Measurements from ENCODE around the gene IL9.

Gene IL9

DNA sequence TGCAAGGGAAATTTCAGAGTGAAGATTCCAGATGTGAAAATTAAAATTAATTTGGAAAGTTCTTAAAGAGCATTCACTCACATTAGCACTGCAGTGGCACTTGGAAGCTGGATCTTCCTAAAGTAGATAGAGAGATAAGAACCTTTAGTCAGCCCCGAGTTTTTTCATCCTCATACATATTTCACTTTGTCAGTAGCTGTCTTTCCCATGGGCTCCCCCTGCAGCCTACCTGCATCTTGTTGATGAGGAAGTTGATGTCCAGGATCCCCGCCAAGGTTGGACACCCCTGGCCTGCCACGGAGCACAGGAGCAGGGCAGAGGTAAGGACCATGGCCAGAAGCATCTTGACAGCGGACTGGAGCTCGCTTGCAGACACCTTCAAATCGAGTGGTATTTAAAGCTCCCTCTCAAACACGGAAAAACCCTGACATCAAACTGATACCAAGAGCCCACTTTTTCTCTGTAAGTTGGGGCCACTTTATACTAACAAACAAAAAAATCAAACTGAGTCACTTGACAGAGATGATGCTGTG lies at the start of gene IL9:
TSS of gene IL9 (minus strand) at position 368 of the 533 bp plus-strand sequence. CDS start at position 343, 25 bp downstream.
- no peak for DNase-seq (ENCODE audit: low spot score)

GRCh38 chr5:135944967-135945560 lies 49.4 kb upstream of the IL9 start:
- DNase-seq (ENCODE audit: low spot score), result peak; percentile 36

DNA sequence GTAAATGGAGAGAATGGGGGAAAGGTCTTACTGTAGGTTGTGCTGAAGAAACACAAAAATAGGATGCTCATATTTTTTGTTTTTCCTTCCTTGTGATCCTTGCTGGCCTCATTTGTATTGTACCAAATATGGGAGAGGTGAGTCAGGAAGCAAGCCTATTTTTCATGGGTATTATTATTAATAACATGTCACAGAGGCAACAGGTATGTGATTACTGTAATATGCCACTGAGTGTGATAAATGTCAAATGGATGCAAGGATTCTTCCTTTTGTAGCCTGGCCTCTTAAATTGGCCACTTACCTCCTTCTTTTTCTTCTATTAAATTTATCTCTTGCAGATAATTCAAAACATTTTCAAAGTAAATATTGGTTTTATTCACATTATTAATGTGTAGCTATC lies 48.9 kb upstream of the IL9 start:
- DNase-seq (ENCODE audit: low spot score), result no peak

DNA sequence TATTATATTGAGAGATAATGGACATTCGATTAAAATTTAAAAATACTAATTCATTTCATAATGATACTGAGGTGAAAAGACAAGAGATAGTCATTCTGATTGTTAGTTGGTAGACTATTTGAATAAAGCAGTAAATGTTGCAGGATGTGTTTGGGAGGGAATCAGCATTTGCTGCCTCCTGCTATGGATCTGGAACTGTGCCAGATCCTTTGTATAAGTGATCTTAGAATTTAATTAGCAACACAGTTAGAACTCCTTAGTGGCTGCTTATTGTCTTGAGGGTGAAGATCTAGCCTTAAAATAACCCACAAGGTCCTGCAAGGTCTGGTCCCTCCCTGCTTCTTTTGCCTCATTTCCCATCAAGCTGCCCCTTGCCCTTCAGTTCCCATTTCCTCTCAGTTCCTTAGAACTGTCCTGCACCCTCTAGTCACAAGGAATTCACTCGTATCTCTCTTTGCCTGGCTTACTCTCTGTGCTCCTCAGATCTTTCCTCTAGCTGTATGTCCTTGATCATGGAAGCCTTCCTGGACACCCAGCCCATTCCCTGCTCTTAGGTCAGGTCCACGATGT lies 46.6 kb upstream of the IL9 start:
- DNase-seq (ENCODE audit: low spot score), result no peak

- no peak for DNase-seq (ENCODE audit: low spot score)
These were observed 46.1 kb upstream of the IL9 start for GRCh38 chr5:135941711-135942110.

DNA sequence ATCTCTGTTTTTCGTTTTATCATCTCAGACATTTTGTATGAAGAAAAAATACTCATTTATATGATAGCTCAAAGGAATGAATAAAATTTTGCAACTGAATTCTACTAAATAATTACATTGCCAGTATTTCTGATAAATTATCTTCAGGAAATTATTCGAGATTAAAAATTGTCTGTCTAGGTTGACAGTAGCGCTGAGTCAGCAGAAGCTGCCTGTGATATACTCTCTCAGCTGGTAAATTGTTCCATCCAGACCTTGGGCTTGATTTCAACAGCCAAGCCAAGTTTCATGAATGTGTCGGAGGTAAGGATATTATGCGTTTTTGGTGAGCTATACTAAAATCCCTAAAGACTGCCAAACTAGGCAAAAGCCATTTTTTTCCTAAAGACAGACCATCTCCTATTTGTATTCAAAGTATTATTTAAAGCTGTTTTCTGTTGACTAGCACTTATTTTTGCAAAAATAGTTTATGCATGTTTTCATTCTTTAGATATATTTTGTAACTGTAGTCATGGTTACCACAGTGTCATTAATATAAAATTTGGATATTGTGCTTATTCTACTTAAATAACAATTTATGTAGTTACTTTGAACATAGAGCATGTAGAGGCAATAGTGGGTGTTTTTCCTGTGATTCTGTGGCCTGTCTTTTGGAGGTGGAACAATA lies 41.7 kb upstream of the IL9 start:
- DNase-seq (ENCODE audit: low spot score), result no peak

GRCh38 chr5:135934939-135935338 lies 39.3 kb upstream of the IL9 start:
- DNase-seq (ENCODE audit: low spot score), result no peak

DNA sequence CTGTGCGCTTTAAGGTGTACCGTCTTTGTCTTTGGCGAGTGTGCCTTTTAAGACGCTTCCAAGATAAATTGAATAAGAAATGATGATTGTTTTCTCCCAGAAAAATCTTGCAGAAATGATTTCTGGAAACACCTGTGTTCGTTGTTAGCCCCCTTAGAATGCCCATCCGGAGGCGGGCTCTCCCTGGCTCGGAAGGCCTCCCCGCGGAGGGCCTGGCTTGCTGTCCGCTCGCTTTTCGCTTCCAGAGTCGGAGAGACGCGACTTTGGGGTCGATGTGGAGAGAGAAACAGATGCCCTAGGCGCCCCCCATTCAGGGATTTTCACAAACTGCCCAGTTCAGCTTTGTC lies 35.3 kb upstream of the IL9 start:
- DNase-seq (ENCODE audit: low spot score), result no peak

- no peak for DNase-seq (ENCODE audit: low spot score)
These were observed 34.6 kb upstream of the IL9 start for GRCh38 chr5:135930029-135930948.

DNA sequence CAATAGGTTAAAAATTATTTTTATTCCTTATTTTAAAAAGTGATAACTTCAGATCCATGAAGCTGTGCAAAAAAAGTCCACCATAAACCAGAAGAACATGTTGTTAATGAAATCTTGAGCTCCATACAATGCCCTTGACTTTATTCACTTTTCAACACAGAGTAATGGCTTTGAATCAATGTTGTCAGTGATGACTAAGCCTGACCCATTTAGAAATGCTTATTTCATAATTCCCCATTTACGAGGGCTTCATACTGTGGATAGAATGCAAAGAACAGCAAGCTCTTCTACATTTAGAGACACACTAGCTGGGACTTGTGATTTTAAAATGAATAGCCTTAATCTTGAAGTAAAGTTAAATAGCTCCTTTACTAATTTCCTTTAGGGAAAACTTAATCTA lies 25.7 kb upstream of the IL9 start:
- DNase-seq (ENCODE audit: low spot score), result no peak

DNA sequence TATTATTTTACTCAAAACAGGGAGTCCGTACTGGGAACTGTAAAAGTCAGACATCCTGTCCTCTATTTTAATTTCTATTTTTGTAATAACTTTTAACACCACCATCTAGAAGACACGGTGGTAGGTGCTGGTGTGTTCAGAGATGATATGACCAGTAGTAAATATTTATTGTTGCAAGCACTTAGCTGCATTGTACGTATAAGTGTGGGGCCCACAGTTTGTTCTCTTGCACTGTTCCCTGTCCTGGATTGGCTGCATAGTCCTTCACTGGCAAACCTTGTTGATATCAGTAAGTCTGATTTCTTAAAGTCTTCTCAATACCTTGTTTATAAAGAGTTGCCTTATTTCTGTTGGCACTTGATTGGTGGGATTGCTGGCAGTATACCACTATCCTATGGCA lies 24.6 kb upstream of the IL9 start:
- no peak for DNase-seq (ENCODE audit: low spot score)

- no peak for DNase-seq (ENCODE audit: low spot score)
These were observed 21.1 kb upstream of the IL9 start for GRCh38 chr5:135916638-135917263.

- no peak for DNase-seq (ENCODE audit: low spot score)
These were observed 19.9 kb upstream of the IL9 start for GRCh38 chr5:135915466-135916001.

DNA sequence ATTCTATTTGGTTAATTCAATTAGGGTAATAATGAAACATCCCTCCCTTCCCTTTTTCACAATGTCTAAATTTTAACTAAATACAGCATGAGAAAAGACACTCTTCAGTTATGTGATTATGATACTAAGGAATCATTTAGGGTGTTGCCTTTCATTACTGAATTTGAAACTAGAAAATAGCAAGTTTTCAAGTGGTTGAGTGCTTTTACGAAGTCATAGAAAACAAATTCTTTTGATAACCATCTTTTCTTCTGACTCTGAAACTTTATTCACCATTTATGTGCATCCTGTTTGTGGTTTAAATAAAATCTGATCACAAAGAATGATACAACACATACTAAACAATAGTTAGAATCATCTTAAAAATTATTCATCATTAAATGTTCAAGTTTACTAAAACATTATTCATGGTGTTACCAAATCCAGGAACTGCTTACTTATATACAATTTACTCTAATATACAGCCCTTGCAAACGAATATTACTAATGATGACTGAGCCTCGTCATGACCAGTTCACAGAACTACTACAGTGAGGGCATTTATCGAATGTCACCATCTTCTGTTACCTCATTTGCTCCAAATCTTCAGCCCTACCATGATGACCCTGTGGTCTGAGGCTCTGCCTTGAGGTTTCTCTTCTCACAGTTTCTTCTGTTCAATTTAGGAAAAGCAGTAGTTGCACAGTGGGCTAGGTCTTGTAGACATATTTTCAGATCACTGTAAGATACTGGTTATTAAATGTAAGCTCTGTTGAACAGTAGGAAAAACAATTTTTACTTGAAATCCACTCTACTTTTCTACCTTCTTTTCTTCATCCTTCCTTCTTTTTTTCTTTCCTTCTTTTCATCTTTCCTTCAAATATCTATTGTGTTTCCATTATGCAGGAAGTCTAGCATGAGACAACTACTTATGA lies 18.3 kb upstream of the IL9 start:
- no peak for DNase-seq (ENCODE audit: low spot score)

DNA sequence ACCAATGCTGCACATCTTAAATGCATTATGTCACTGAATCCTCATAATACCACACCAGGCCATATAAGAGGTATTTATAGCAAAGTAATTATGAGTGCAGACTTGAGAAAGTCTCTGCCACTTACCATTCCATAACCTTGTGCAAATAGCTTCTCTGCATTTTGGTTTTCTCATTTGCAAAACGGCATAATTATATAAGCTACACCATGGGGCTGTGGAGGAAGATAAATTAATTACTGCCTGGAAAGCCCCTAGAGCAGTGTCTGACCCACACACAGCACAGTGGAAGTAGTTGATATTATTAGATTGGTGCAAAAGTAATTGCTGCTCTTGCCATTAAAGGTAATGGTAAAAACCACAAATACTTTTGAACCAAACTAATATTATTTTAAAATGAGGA lies 9.5 kb upstream of the IL9 start:
- DNase-seq (ENCODE audit: low spot score), result no peak

- DNase-seq (ENCODE audit: low spot score), result no peak
These were observed 6.0 kb upstream of the IL9 start for GRCh38 chr5:135901633-135902032.

GRCh38 chr5:135900276-135900675 lies 4.6 kb upstream of the IL9 start:
- DNase-seq (ENCODE audit: low spot score), result no peak

- no peak for DNase-seq (ENCODE audit: low spot score)
These were observed 3.0 kb upstream of the IL9 start for GRCh38 chr5:135898651-135899050.

- DNase-seq (ENCODE audit: low spot score), result no peak
These were observed 852 bp downstream of the IL9 start for GRCh38 chr5:135894789-135895188.

GRCh38 chr5:135894276-135894675 lies 1.4 kb downstream of the IL9 start:
- no peak for DNase-seq (ENCODE audit: low spot score)

DNA sequence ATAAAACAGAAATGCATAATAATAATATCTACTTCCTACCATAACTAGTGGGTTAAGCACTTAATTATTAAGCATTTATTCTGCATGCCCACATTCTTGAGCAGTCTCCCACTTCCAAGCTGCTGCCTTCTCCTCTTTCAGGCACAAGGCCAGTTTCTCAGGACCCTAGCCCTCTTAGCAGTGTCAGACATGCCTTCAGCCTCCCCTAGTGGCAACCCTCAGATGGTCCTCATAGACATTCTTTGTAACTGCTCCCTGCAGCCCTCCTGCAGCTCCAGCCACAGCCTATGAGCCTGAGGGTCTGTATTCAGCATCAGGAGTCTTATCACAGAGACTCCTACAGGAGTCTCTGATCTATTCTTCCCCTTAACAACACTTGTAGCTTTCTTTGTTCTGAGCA lies 3.9 kb downstream of the IL9 start:
- DNase-seq (ENCODE audit: low spot score), result no peak

Measured in hematopoietic multipotent progenitor cell treated with erythropoietin and hydrocortisone succinate and interleukin-3 and kit ligand, for 17 days (in vitro differentiated cells).